Measurements from ENCODE around the gene PIP5K1B. TPM values are rescaled to one million over a fixed set of nuclear protein-coding genes. Genes with fewer than 3 reads are reported as not detected.

Gene PIP5K1B
- total RNA-seq, 1 experiment from 2014 or later = 5.2 TPM

DNA sequence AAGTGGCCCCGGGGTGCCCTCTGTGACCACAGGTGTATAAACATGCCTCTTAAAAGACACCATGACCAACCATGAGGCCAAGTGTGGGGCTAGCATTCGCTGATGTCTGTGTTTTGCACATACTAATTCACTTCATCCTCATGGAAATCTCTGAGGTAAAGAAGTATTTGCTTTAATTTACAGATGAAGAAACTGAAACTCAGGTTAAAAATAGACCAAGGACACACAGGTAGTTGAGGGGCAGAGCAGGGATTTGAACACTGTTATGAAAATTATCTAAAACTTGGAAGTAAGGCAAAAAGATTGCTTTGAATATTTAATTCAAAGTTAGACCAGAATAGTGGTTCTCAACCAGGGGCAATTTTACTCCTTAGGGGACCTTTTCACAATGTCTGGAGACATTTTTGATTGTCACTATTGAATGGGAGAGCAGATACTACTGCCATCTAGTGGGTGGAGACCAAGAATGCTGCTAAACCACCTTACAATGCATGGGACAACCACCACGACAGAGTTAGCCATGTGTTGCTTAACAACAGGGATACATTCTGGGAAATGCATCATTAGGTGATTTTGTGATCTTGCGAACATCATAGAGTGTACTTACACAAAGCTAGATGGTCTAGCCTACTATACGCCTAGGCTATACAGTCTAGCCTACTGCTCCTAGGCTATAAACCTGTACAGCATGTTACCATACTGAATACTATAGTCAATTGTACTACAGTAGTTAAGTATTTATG is 322.5 kb downstream of the PIP5K1B start:
- Mint-ChIP-seq H3K9me3 (peaks cover 11% of the 10 kb centered on the region), H3K36me3 (peaks cover 7% of the 10 kb centered on the region)
- POLR2A ChIA-PET = no interaction called here

DNA sequence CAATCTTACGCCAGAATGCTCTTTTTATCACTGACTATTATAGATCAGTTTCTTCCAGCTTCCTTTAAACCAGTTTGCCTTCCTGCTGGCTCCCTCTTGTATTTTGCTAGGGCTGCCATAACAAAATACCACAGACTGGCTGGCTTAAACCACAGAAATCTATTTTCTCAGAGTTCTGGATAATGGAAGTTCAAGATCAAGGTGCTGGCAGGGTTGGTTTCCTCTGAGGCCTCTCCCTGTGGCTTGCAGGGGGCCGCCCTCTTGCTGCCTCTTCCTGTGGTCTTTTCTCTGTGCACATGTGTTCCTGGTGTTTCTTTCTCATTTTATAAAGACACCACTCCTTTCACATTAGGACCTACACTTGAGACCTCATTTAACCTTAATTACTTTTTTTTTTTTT is 323.7 kb downstream of the PIP5K1B start:
- peaks cover 7% of the 10 kb centered on the region for H3K36me3 Mint-ChIP-seq
- CTCF ChIA-PET = no interaction called here
- ATAC-seq = no peak

More for the DNA sequence above, 322.5 kb downstream of the PIP5K1B start:
- TF ChIP-seq ZNF121 (CRISPR knock-in tag; IDR thresholded peaks at IDR 0.05) = peak; percentile 52; the same call in 1 of the 2 replicates
- TF ChIP-seq TEAD1 (CRISPR knock-in tag; IDR thresholded peaks at IDR 0.05) = 0 out of 2 replicates have a peak, but pooled peaks have one; percentile 22
- TF ChIP-seq, protein P1, sequence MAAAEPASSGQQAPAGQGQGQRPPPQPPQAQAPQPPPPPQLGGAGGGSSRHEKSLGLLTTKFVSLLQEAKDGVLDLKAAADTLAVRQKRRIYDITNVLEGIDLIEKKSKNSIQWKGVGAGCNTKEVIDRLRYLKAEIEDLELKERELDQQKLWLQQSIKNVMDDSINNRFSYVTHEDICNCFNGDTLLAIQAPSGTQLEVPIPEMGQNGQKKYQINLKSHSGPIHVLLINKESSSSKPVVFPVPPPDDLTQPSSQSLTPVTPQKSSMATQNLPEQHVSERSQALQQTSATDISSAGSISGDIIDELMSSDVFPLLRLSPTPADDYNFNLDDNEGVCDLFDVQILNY (CRISPR knock-in tag; IDR thresholded peaks at IDR 0.05) = no peak
- TF ChIP-seq, protein P2, sequence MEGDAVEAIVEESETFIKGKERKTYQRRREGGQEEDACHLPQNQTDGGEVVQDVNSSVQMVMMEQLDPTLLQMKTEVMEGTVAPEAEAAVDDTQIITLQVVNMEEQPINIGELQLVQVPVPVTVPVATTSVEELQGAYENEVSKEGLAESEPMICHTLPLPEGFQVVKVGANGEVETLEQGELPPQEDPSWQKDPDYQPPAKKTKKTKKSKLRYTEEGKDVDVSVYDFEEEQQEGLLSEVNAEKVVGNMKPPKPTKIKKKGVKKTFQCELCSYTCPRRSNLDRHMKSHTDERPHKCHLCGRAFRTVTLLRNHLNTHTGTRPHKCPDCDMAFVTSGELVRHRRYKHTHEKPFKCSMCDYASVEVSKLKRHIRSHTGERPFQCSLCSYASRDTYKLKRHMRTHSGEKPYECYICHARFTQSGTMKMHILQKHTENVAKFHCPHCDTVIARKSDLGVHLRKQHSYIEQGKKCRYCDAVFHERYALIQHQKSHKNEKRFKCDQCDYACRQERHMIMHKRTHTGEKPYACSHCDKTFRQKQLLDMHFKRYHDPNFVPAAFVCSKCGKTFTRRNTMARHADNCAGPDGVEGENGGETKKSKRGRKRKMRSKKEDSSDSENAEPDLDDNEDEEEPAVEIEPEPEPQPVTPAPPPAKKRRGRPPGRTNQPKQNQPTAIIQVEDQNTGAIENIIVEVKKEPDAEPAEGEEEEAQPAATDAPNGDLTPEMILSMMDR (IDR thresholded peaks at IDR 0.05) = peak; percentile 51
- DNase-seq (ENCODE audit: low spot score) (peak; percentile 31), ATAC-seq (peak; percentile 83)
- Mint-ChIP-seq H3K4me3 (no peak overlapping the region), H3K27ac (no peak overlapping the region), H3K27me3 (ENCODE audit: low read depth) (no peaks in the 10 kb centered on the region), H3K4me1 (peaks cover 14% of the 10 kb centered on the region)
- CTCF ChIA-PET = no interaction called here

DNA sequence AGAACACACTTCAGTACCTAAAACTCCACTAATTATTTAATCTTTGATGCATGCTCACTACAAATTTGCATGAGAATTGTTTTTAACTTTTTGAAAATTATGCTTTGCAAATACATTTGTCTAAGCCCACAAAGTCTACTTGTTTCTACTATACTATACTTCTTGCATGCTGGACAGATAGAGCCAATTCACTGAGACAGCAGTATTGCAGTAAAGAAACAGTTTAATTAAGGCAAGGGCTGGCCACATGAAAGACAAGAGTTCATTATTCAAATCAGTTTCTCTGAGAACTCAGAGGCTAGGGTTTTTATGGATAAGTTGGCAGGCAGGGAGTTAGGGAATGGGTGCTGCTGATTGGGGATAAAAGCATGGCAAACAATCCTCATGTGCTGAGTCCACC is 324.5 kb downstream of the PIP5K1B start:
- no peaks in the 10 kb centered on the region for H3K27me3 Mint-ChIP-seq (ENCODE audit: low read depth)
- peaks cover 11% of the 10 kb centered on the region for H3K9me3 Mint-ChIP-seq
- POLR2A ChIA-PET = no interaction called here
- no peak overlapping the region for H3K4me3 Mint-ChIP-seq
- CTCF ChIA-PET = no interaction called here
- H3K4me1 Mint-ChIP-seq = peaks cover 4% of the 10 kb centered on the region
- no peak overlapping the region for H3K27ac Mint-ChIP-seq
- ATAC-seq = no peak
- H3K36me3 Mint-ChIP-seq = peaks cover 7% of the 10 kb centered on the region
- no peak for DNase-seq (ENCODE audit: low spot score)
- TF ChIP-seq RORB (CRISPR knock-in tag; IDR thresholded peaks at IDR 0.05) = no peak
- TF ChIP-seq MXD4 (CRISPR knock-in tag; IDR thresholded peaks at IDR 0.05; ENCODE audit: borderline replicate concordance) = no peak
- no peak for TF ChIP-seq ESRRA (CRISPR knock-in tag; IDR thresholded peaks at IDR 0.05; ENCODE audit: borderline replicate concordance)
- TF ChIP-seq, protein P3, sequence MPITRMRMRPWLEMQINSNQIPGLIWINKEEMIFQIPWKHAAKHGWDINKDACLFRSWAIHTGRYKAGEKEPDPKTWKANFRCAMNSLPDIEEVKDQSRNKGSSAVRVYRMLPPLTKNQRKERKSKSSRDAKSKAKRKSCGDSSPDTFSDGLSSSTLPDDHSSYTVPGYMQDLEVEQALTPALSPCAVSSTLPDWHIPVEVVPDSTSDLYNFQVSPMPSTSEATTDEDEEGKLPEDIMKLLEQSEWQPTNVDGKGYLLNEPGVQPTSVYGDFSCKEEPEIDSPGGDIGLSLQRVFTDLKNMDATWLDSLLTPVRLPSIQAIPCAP (CRISPR knock-in tag; IDR thresholded peaks at IDR 0.05) = no peak
- TF ChIP-seq, protein P4, sequence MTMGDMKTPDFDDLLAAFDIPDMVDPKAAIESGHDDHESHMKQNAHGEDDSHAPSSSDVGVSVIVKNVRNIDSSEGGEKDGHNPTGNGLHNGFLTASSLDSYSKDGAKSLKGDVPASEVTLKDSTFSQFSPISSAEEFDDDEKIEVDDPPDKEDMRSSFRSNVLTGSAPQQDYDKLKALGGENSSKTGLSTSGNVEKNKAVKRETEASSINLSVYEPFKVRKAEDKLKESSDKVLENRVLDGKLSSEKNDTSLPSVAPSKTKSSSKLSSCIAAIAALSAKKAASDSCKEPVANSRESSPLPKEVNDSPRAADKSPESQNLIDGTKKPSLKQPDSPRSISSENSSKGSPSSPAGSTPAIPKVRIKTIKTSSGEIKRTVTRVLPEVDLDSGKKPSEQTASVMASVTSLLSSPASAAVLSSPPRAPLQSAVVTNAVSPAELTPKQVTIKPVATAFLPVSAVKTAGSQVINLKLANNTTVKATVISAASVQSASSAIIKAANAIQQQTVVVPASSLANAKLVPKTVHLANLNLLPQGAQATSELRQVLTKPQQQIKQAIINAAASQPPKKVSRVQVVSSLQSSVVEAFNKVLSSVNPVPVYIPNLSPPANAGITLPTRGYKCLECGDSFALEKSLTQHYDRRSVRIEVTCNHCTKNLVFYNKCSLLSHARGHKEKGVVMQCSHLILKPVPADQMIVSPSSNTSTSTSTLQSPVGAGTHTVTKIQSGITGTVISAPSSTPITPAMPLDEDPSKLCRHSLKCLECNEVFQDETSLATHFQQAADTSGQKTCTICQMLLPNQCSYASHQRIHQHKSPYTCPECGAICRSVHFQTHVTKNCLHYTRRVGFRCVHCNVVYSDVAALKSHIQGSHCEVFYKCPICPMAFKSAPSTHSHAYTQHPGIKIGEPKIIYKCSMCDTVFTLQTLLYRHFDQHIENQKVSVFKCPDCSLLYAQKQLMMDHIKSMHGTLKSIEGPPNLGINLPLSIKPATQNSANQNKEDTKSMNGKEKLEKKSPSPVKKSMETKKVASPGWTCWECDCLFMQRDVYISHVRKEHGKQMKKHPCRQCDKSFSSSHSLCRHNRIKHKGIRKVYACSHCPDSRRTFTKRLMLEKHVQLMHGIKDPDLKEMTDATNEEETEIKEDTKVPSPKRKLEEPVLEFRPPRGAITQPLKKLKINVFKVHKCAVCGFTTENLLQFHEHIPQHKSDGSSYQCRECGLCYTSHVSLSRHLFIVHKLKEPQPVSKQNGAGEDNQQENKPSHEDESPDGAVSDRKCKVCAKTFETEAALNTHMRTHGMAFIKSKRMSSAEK (CRISPR knock-in tag; IDR thresholded peaks at IDR 0.05; ENCODE audit: borderline replicate concordance) = no peak
- TF ChIP-seq, protein P5, sequence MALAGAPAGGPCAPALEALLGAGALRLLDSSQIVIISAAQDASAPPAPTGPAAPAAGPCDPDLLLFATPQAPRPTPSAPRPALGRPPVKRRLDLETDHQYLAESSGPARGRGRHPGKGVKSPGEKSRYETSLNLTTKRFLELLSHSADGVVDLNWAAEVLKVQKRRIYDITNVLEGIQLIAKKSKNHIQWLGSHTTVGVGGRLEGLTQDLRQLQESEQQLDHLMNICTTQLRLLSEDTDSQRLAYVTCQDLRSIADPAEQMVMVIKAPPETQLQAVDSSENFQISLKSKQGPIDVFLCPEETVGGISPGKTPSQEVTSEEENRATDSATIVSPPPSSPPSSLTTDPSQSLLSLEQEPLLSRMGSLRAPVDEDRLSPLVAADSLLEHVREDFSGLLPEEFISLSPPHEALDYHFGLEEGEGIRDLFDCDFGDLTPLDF (CRISPR knock-in tag; IDR thresholded peaks at IDR 0.05) = no peak
- TF ChIP-seq TCF7 (CRISPR knock-in tag; IDR thresholded peaks at IDR 0.05; ENCODE audit: low read depth) = no peak
- TF ChIP-seq OVOL2 (CRISPR knock-in tag; IDR thresholded peaks at IDR 0.05; ENCODE audit: borderline replicate concordance) = no peak
- TF ChIP-seq EMX1 (CRISPR knock-in tag; IDR thresholded peaks at IDR 0.05) = no peak
- TF ChIP-seq, protein P6, sequence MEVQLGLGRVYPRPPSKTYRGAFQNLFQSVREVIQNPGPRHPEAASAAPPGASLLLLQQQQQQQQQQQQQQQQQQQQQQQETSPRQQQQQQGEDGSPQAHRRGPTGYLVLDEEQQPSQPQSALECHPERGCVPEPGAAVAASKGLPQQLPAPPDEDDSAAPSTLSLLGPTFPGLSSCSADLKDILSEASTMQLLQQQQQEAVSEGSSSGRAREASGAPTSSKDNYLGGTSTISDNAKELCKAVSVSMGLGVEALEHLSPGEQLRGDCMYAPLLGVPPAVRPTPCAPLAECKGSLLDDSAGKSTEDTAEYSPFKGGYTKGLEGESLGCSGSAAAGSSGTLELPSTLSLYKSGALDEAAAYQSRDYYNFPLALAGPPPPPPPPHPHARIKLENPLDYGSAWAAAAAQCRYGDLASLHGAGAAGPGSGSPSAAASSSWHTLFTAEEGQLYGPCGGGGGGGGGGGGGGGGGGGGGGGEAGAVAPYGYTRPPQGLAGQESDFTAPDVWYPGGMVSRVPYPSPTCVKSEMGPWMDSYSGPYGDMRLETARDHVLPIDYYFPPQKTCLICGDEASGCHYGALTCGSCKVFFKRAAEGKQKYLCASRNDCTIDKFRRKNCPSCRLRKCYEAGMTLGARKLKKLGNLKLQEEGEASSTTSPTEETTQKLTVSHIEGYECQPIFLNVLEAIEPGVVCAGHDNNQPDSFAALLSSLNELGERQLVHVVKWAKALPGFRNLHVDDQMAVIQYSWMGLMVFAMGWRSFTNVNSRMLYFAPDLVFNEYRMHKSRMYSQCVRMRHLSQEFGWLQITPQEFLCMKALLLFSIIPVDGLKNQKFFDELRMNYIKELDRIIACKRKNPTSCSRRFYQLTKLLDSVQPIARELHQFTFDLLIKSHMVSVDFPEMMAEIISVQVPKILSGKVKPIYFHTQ (CRISPR knock-in tag; IDR thresholded peaks at IDR 0.05) = no peak
- TF ChIP-seq, protein P7, sequence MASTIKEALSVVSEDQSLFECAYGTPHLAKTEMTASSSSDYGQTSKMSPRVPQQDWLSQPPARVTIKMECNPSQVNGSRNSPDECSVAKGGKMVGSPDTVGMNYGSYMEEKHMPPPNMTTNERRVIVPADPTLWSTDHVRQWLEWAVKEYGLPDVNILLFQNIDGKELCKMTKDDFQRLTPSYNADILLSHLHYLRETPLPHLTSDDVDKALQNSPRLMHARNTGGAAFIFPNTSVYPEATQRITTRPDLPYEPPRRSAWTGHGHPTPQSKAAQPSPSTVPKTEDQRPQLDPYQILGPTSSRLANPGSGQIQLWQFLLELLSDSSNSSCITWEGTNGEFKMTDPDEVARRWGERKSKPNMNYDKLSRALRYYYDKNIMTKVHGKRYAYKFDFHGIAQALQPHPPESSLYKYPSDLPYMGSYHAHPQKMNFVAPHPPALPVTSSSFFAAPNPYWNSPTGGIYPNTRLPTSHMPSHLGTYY (CRISPR knock-in tag; IDR thresholded peaks at IDR 0.05) = no peak

More for the DNA sequence above, 323.7 kb downstream of the PIP5K1B start:
- Mint-ChIP-seq H3K4me1 (peaks cover 8% of the 10 kb centered on the region), H3K27ac (no peak overlapping the region), H3K9me3 (peaks cover 11% of the 10 kb centered on the region), H3K27me3 (ENCODE audit: low read depth) (no peaks in the 10 kb centered on the region), H3K4me3 (no peak overlapping the region)
- POLR2A ChIA-PET = no interaction called here
- TF ChIP-seq OVOL2 (CRISPR knock-in tag; IDR thresholded peaks at IDR 0.05; ENCODE audit: borderline replicate concordance) (no peak), ZNF219 (CRISPR knock-in tag; IDR thresholded peaks at IDR 0.05; ENCODE audit: borderline replicate concordance) (no peak), JUN (CRISPR knock-in tag; IDR thresholded peaks at IDR 0.05) (no peak), RORB (CRISPR knock-in tag; IDR thresholded peaks at IDR 0.05) (no peak)
- TF ChIP-seq, protein P8, sequence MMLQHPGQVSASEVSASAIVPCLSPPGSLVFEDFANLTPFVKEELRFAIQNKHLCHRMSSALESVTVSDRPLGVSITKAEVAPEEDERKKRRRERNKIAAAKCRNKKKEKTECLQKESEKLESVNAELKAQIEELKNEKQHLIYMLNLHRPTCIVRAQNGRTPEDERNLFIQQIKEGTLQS (CRISPR knock-in tag; conservative IDR thresholded peaks at IDR 0.05) = no peak
- no peak for DNase-seq (ENCODE audit: low spot score)

Data from WTC11 (cell line).